HEK293T (cell line): ENCODE results near the gene DBH.

Experiments
- CTCF ChIA-PET: fragments of 350-600 bp; formaldehyde crosslinking; extraction: SDS; loops from one replicate; lab custom pipeline; 2021; ENCODE audit warnings: antibody characterized with exemption, inconsistent platforms; lab: Yijun Ruan, JAX
- POLR2A ChIA-PET: fragments of 350-600 bp; formaldehyde crosslinking; extraction: SDS; loops from one replicate; lab custom pipeline; 2020; ENCODE audit warnings: antibody characterized with exemption, inconsistent platforms; lab: Yijun Ruan, JAX
- DNase-seq: peaks from one replicate; pipeline ENCODE4 v3.0.0; 2012; ENCODE audit warnings: mixed read lengths; ENCODE audit errors: extremely low spot score
- ARNT ChIP-seq: fragments of 450-650 bp; IDR thresholded peaks from 2 replicates; pipeline ENCODE4 v1.6.1; 2017; ENCODE audit warnings: mild to moderate bottlenecking
- BHLHE40 ChIP-seq: fragments of 450-650 bp; IDR thresholded peaks from 2 replicates; pipeline ENCODE4 v1.6.1; 2016; ENCODE audit warnings: mild to moderate bottlenecking, moderate library complexity, borderline replicate concordance
- CTBP1 ChIP-seq: fragments of 450-650 bp; IDR thresholded peaks from 2 replicates; pipeline ENCODE4 v1.6.1; 2016; ENCODE audit warnings: borderline replicate concordance
- ELF4 ChIP-seq: fragments of 450-650 bp; IDR thresholded peaks from 2 replicates; pipeline ENCODE4 v1.6.1; 2017; ENCODE audit warnings: antibody characterized with exemption
- FOXA1 ChIP-seq: fragments of 450-650 bp; IDR thresholded peaks from 2 replicates; pipeline ENCODE4 v1.6.1; 2016; ENCODE audit warnings: mild to moderate bottlenecking
- FOXK2 ChIP-seq: fragments of 450-650 bp; IDR thresholded peaks from 2 replicates; pipeline ENCODE4 v1.6.1; 2016; ENCODE audit warnings: mild to moderate bottlenecking
- FOXM1 ChIP-seq: fragments of 450-650 bp; IDR thresholded peaks from 2 replicates; pipeline ENCODE4 v1.6.1; 2017; ENCODE audit warnings: mild to moderate bottlenecking, borderline replicate concordance
- HDGF ChIP-seq: fragments of 450-650 bp; IDR thresholded peaks from 2 replicates; pipeline ENCODE4 v1.6.1; 2017; ENCODE audit warnings: antibody characterized with exemption, borderline replicate concordance
- L3MBTL2 ChIP-seq: fragments of 450-650 bp; conservative IDR thresholded peaks from 2 replicates; pipeline ENCODE4 v1.6.1; 2016; ENCODE audit warnings: mild to moderate bottlenecking
- LEF1 ChIP-seq: fragments of 450-650 bp; IDR thresholded peaks from 2 replicates; pipeline ENCODE4 v1.6.1; 2017; ENCODE audit warnings: mild to moderate bottlenecking, borderline replicate concordance
- NFRKB ChIP-seq: fragments of 450-650 bp; IDR thresholded peaks from 2 replicates; pipeline ENCODE4 v1.6.1; 2016; ENCODE audit warnings: mild to moderate bottlenecking, moderate library complexity
- SP1 ChIP-seq: fragments of 450-650 bp; IDR thresholded peaks from 2 replicates; pipeline ENCODE4 v1.6.1; 2017
- SUZ12 ChIP-seq: fragments of 450-650 bp; IDR thresholded peaks from 2 replicates; pipeline ENCODE4 v1.6.1; 2016; ENCODE audit warnings: mild to moderate bottlenecking
- TARDBP ChIP-seq: fragments of 450-650 bp; IDR thresholded peaks from 2 replicates; pipeline ENCODE4 v1.6.1; 2016
- ZNF384 ChIP-seq: fragments of 450-650 bp; IDR thresholded peaks from 2 replicates; pipeline ENCODE4 v1.6.1; 2016
- TF ChIP-seq, protein P1 (sequence below): fragments of 450-650 bp; IDR thresholded peaks from 2 replicates; pipeline ENCODE4 v1.6.1; 2016

The DBH gene

GRCh38 chr9:133628766-133629165 is 7.4 kb upstream of the DBH start:
- no peak for DNase-seq
- TF ChIP-seq, protein P1, sequence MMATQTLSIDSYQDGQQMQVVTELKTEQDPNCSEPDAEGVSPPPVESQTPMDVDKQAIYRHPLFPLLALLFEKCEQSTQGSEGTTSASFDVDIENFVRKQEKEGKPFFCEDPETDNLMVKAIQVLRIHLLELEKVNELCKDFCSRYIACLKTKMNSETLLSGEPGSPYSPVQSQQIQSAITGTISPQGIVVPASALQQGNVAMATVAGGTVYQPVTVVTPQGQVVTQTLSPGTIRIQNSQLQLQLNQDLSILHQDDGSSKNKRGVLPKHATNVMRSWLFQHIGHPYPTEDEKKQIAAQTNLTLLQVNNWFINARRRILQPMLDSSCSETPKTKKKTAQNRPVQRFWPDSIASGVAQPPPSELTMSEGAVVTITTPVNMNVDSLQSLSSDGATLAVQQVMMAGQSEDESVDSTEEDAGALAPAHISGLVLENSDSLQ: no peak
- TF ChIP-seq BHLHE40 (no peak), CTBP1 (no peak), FOXM1 (no peak), NFRKB (no peak), ELF4 (no peak), SUZ12 (no peak), ZNF384 (no peak), ARNT (no peak), FOXK2 (no peak), L3MBTL2 (no peak), FOXA1 (no peak), LEF1 (no peak), SP1 (no peak), HDGF (no peak)
- CTCF ChIA-PET: no interaction called here
- POLR2A ChIA-PET: no interaction called here

- no peak for DNase-seq
- ChIA-PET POLR2A (no interaction called here), CTCF (no interaction called here)
- TF ChIP-seq TARDBP (no peak), SUZ12 (no peak), L3MBTL2 (no peak), FOXA1 (no peak), ARNT (no peak), CTBP1 (no peak), SP1 (no peak), BHLHE40 (no peak), HDGF (no peak), ZNF384 (no peak), FOXK2 (no peak), ELF4 (no peak)
- TF ChIP-seq, protein P1: no peak
Observed at GRCh38 chr9:133629221-133630110, 6.7 kb upstream of the DBH start.

GRCh38 chr9:133631111-133631510 is 5.1 kb upstream of the DBH start:
- POLR2A ChIA-PET: no interaction called here
- DNase-seq: no peak
- CTCF ChIA-PET: no interaction called here
- TF ChIP-seq SUZ12 (no peak), L3MBTL2 (no peak), ARNT (no peak), ZNF384 (no peak), FOXA1 (no peak), HDGF (no peak), SP1 (no peak), LEF1 (no peak), FOXM1 (no peak), TARDBP (no peak), FOXK2 (no peak), ELF4 (no peak), CTBP1 (no peak), BHLHE40 (no peak), NFRKB (no peak)
- TF ChIP-seq, protein P1: no peak

GRCh38 chr9:133632806-133633680 is 3.1 kb upstream of the DBH start:
- POLR2A ChIA-PET: no interaction called here
- TF ChIP-seq ZNF384 (no peak), CTBP1 (no peak), SP1 (no peak), FOXA1 (no peak), FOXK2 (no peak), TARDBP (no peak), ELF4 (no peak), NFRKB (no peak), L3MBTL2 (no peak)
- TF ChIP-seq, protein P1: no peak
- CTCF ChIA-PET: no interaction called here
- DNase-seq: no peak

GRCh38 chr9:133633681-133634080 is 2.5 kb upstream of the DBH start:
- no peak for DNase-seq
- ChIA-PET POLR2A (no interaction called here), CTCF (no interaction called here)
- TF ChIP-seq NFRKB: no peak
- no peak for TF ChIP-seq ELF4
- no peak for TF ChIP-seq FOXM1
- TF ChIP-seq ZNF384: no peak
- no peak for TF ChIP-seq ARNT
- no peak for TF ChIP-seq L3MBTL2
- TF ChIP-seq FOXK2: no peak
- no peak for TF ChIP-seq CTBP1
- TF ChIP-seq TARDBP: no peak
- TF ChIP-seq FOXA1: no peak
